CD4-positive, CD25-positive, alpha-beta regulatory T cell (primary cell): ENCODE results near the gene NXN. TPM values are rescaled to one million over a fixed set of nuclear protein-coding genes. Genes with fewer than 3 reads are reported as not detected.
"Not testable (repeated sequence)": the region's sequence is repeated elsewhere in the genome, so short reads cannot be mapped to it uniquely, and the experiment has no call there.

Experiments used
- ATAC-seq, 2 donors: fragments of 150-1000 bp; cut with Tn5 transposase; one replicate each; pipeline ENCODE4 v1.10.0; 2021; ENCODE audit warnings: low read depth in 2 of 2, moderate number of reproducible peaks in 2 of 2, moderate library complexity in 1 of 2
- DNase-seq, 3 donors: peaks; one replicate each; pipeline versions ENCODE4 v3.0.0 to v3.0.0-alpha.2; 2012 to 2022; ENCODE audit warnings: mixed read lengths in 1 of 3
- H3K27ac ChIP-seq: one replicate; pipeline ENCODE4 v1.7.0; 2013; ENCODE audit warnings: mild to moderate bottlenecking, low read length; ENCODE audit not compliant: insufficient read depth, poor library complexity, severe bottlenecking
- H3K27me3 ChIP-seq: one replicate; pipeline ENCODE4 v1.7.0; 2013; ENCODE audit warnings: low read length; ENCODE audit not compliant: control insufficient read depth, insufficient read depth
- H3K36me3 ChIP-seq: one replicate; pipeline ENCODE4 v1.7.0; 2013; ENCODE audit warnings: mild to moderate bottlenecking, low read length, moderate library complexity; ENCODE audit not compliant: control insufficient read depth, insufficient read depth
- H3K4me1 ChIP-seq: 2 replicates; pipeline ENCODE4 v1.7.0; 2013; ENCODE audit warnings: mild to moderate bottlenecking, low read length; ENCODE audit not compliant: insufficient read depth, control insufficient read depth, poor library complexity, severe bottlenecking
- H3K4me3 ChIP-seq: one replicate; pipeline ENCODE4 v1.7.0; 2013; ENCODE audit warnings: low read depth, mild to moderate bottlenecking, low read length, moderate library complexity
- H3K9me3 ChIP-seq, 2 experiments: 1 replicate in 1 of 2; 2 replicates in 1 of 2; pipeline ENCODE4 v1.7.0; 2013; ENCODE audit warnings: low read length in 2 of 2, mild to moderate bottlenecking in 1 of 2, moderate library complexity in 1 of 2; ENCODE audit not compliant: control insufficient read depth in 2 of 2
- H3K27ac Mint-ChIP-seq, 3 donors: one replicate each; pipeline ENCODE4 v1.8.0; 2020 to 2022; ENCODE audit warnings: mild to moderate bottlenecking in 3 of 3, mixed read lengths in 3 of 3, moderate library complexity in 2 of 3
- H3K27me3 Mint-ChIP-seq: one replicate; pipeline ENCODE4 v1.8.0; 2022; ENCODE audit warnings: mild to moderate bottlenecking, mixed read lengths
- H3K36me3 Mint-ChIP-seq: one replicate; pipeline ENCODE4 v1.8.0; 2020; ENCODE audit warnings: mixed read lengths
- H3K4me1 Mint-ChIP-seq, 4 donors: one replicate each; pipeline ENCODE4 v1.8.0; 2020 to 2022; ENCODE audit warnings: mixed read lengths in 4 of 4, mild to moderate bottlenecking in 1 of 4
- H3K4me3 Mint-ChIP-seq, 4 donors: one replicate each; pipeline ENCODE4 v1.8.0; 2020 to 2022; ENCODE audit warnings: mild to moderate bottlenecking in 4 of 4, mixed read lengths in 4 of 4, moderate library complexity in 3 of 4
- H3K9me3 Mint-ChIP-seq, 7 donors: one replicate each; pipeline ENCODE4 v1.8.0; 2020 to 2022; ENCODE audit warnings: mixed read lengths in 7 of 7, mild to moderate bottlenecking in 3 of 7, moderate library complexity in 2 of 7
- polyA plus RNA-seq, 4 donors: library from polyadenylated mRNA; unstranded; fragments of 300-500 nt; fragmentation: Illumina TruSeq; gene quantifications; one replicate each; pipeline ENCODE4 v1.2.3, GENCODE V29; 2021
- total RNA-seq: library from RNA; stranded (reverse); gene quantifications from one replicate; pipeline ENCODE4 v1.2.3, GENCODE V29; 2022

The NXN gene
- total and polyA plus RNA-seq, 5 donors from 2014 or later: 0.44 to 0.89 (median 0.65) TPM

DNA sequence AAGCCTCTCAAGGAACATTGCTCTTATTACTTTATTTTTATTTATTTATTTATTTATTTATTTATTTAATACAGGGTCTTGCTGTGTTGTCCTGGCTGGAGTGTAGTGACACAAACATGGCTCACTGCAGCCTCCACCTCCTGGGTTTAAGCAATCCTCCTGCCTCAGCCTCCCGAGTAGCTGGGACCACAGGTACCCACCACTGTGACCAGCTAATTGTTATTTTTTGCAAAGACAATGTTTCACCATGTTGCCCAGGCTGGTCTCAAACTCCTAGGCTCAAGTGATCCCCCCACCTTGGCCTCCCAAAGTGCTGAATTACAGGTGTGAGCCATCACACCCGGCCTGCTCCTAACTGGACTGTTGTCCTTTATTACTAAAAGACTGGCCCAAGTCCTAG is 4.8 kb downstream of the NXN start:
- H3K27me3 Mint-ChIP-seq: peaks cover 50% of the 10 kb centered on the region
- peaks cover 27% of the 10 kb centered on the region for H3K27me3 ChIP-seq
- H3K9me3 ChIP-seq, H3K4me1 ChIP-seq, DNase-seq, H3K4me3 Mint-ChIP-seq, H3K4me1 Mint-ChIP-seq, H3K9me3 Mint-ChIP-seq, H3K36me3 ChIP-seq, H3K36me3 Mint-ChIP-seq, H3K27ac ChIP-seq, H3K27ac Mint-ChIP-seq, ATAC-seq, H3K4me3 ChIP-seq: not testable (repeated sequence)

GRCh38 chr17:973053-973452 is 6.5 kb downstream of the NXN start:
- H3K9me3 ChIP-seq: no peaks in the 10 kb centered on the region
- no peak overlapping the region for H3K27ac ChIP-seq
- no peaks in the 10 kb centered on the region for H3K36me3 Mint-ChIP-seq
- DNase-seq (no peak), ATAC-seq (no peak)
- no peak overlapping the region for H3K27ac Mint-ChIP-seq
- H3K27me3 ChIP-seq: peaks cover 29% of the 10 kb centered on the region
- H3K27me3 Mint-ChIP-seq: peaks cover 58% of the 10 kb centered on the region
- no peaks in the 10 kb centered on the region for H3K36me3 ChIP-seq
- H3K4me3 ChIP-seq: no peak overlapping the region
- H3K4me3 Mint-ChIP-seq: no peak overlapping the region
- peaks cover 1% of the 10 kb centered on the region for H3K4me1 ChIP-seq
- no peaks in the 10 kb centered on the region for H3K9me3 Mint-ChIP-seq
- peaks cover 0 to 7% (median 4%) of the 10 kb centered on the region in 4 donors for H3K4me1 Mint-ChIP-seq

- H3K4me3 ChIP-seq, DNase-seq, H3K27ac Mint-ChIP-seq, H3K4me1 Mint-ChIP-seq, H3K9me3 Mint-ChIP-seq, H3K36me3 ChIP-seq, H3K4me3 Mint-ChIP-seq, H3K4me1 ChIP-seq, H3K27ac ChIP-seq, H3K9me3 ChIP-seq, H3K36me3 Mint-ChIP-seq, ATAC-seq: not testable (repeated sequence)
- H3K27me3 ChIP-seq: peaks cover 19% of the 10 kb centered on the region
- peaks cover 47% of the 10 kb centered on the region for H3K27me3 Mint-ChIP-seq
These were observed 7.7 kb downstream of the NXN start for GRCh38 chr17:971861-972260.

DNA sequence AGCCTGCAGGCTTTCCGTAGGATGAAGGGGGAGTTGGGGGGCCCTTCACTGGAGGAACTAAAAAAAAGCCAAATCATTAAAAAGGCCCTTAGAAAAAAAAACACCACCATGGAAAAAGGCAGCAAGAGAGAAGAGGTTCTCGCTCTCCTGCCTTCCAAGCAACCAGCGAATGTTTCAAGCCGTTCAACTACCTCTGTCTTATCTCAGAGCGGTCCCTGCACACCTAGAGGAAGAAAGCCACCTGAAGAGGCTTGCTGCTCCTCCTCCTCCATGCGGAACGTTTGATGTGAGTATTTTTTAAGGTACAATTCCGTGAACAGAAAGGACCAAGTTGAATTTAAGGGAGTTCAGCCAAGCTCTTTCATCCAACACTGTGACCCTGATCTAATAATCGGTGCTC is 9.2 kb downstream of the NXN start:
- ATAC-seq: no peak
- peaks cover 36% of the 10 kb centered on the region for H3K27me3 Mint-ChIP-seq
- Histone ChIP-seq H3K36me3 (no peaks in the 10 kb centered on the region), H3K4me3 (no peak overlapping the region), H3K27ac (no peak overlapping the region), H3K9me3 (no peaks in the 10 kb centered on the region), H3K4me1 (no peaks in the 10 kb centered on the region), H3K27me3 (peaks cover 15% of the 10 kb centered on the region)
- H3K4me3 Mint-ChIP-seq: no peak overlapping the region
- no peak for DNase-seq
- no peaks in the 10 kb centered on the region for H3K36me3 Mint-ChIP-seq
- H3K9me3 Mint-ChIP-seq: peaks cover 0 to 2% (median 0%) of the 10 kb centered on the region in 7 donors
- H3K27ac Mint-ChIP-seq: no peak overlapping the region
- H3K4me1 Mint-ChIP-seq: peaks cover 0 to 6% (median 0%) of the 10 kb centered on the region in 4 donors

DNA sequence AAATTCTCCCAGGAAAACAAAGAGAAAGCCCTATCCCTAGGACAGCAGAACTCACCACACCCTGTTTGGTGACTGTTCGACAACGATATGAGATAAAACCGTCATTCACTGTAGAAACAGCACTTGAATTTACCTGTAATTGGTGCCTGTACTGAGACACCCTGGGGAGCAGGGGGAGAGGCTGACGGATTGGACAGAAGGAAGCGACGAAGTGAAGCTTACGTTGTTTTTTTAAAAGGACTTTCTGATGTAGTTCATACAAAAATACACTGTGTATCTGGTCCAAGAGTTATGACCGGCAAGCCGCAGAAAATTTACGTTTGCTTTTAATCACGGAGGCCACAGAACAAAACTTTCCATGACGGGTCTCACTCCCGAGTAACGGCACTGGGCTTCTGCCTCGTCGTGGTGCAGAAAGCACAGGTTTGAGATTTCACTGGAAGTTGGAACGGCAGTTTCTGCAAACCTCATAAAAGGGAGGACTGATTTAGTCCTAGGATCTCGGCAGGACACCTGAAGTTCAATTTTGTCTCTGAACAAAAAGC is 9.7 kb downstream of the NXN start:
- no peak overlapping the region for H3K27ac Mint-ChIP-seq
- no peak overlapping the region for H3K4me3 Mint-ChIP-seq
- H3K36me3 Mint-ChIP-seq: no peaks in the 10 kb centered on the region
- H3K9me3 Mint-ChIP-seq: peaks cover 0 to 2% (median 0%) of the 10 kb centered on the region in 7 donors
- ATAC-seq (no peak), DNase-seq (no peak)
- Histone ChIP-seq H3K4me1 (no peaks in the 10 kb centered on the region), H3K27me3 (peaks cover 11% of the 10 kb centered on the region), H3K36me3 (no peaks in the 10 kb centered on the region), H3K9me3 (no peaks in the 10 kb centered on the region), H3K27ac (no peak overlapping the region), H3K4me3 (no peak overlapping the region)
- H3K4me1 Mint-ChIP-seq: peaks cover 0 to 6% (median 0%) of the 10 kb centered on the region in 4 donors
- peaks cover 32% of the 10 kb centered on the region for H3K27me3 Mint-ChIP-seq

DNA sequence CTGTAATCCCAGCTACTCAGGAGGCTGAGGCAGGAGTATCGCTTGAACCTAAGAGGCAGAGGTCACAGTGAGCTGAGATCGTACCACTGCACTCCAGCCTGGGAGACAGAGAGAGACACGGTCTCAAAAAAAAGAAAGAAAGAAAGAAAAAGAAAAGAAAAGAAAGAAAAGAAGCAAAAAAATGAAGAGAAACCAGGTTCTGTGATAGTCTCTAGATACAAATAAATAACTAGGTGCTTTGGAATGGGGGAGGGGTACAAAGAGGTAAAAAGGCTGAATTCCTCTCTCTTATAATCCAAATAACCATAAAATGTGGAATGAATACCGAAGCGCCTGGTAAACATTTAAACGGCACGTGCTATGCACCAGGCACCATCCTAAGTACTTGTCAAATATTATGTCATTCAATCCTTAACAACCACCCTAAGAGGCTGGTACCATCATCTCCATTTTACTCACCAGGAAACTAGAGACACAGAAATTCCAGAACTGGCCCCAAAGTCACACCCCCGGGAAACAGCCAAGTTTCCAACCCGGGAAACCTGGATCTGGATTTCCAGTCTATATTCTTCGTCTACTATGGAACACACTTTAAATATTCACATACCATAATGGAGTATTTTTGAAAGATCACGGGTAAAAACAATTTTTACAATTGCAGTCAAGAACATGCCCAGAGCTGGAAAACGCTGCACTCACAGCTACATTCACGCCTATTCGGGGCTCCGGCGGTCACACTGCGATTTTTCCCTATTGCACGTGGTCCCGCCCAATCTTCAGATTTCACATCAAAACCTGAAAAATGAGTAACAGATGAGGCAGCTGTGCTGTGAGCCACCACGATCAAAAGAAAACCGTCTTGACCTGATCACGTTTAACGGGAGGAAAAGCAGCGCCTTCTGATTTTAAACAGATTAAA is 10.5 kb downstream of the NXN start:
- Mint-ChIP-seq H3K36me3 (no peaks in the 10 kb centered on the region), H3K9me3 (peaks cover 0 to 2% (median 0%) of the 10 kb centered on the region in 7 donors), H3K4me1 (peaks cover 0 to 6% (median 0%) of the 10 kb centered on the region in 4 donors), H3K27me3 (peaks cover 32% of the 10 kb centered on the region), H3K4me3 (no peak overlapping the region), H3K27ac (no peak overlapping the region)
- no peaks in the 10 kb centered on the region for H3K9me3 ChIP-seq
- no peaks in the 10 kb centered on the region for H3K4me1 ChIP-seq
- no peak overlapping the region for H3K27ac ChIP-seq
- H3K4me3 ChIP-seq: no peak overlapping the region
- DNase-seq (no peak), ATAC-seq (no peak)
- no peaks in the 10 kb centered on the region for H3K36me3 ChIP-seq
- H3K27me3 ChIP-seq: peaks cover 9% of the 10 kb centered on the region

DNA sequence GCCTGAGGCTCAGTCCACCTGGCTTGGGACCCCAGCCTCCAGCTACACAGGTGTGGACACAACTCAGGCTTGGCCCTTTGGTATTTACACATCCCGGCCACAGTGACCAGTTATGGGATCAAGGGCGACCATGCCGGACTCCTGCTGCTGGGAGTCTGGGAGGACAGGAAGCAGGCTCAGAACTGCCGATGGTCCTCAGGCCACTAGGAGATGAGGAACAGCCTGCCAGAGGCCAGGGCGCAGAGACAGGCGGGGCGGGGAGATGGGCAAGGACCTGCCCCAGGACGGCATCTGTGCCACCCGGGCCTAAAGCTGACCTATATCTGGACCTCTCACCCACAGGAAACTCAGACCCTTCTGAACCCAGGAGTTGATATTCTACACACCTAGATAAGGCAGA is 12.5 kb downstream of the NXN start:
- H3K27me3 ChIP-seq: peaks cover 9% of the 10 kb centered on the region

More for the DNA sequence above, 12.5 kb downstream of the NXN start:
- H3K4me1 ChIP-seq: no peaks in the 10 kb centered on the region
- Mint-ChIP-seq H3K36me3 (no peaks in the 10 kb centered on the region), H3K4me1 (peaks cover 0 to 6% (median 0%) of the 10 kb centered on the region in 4 donors), H3K4me3 (no peak overlapping the region), H3K9me3 (peaks cover 0 to 2% (median 0%) of the 10 kb centered on the region in 7 donors), H3K27ac (no peak overlapping the region), H3K27me3 (peaks cover 34% of the 10 kb centered on the region)
- H3K36me3 ChIP-seq: no peaks in the 10 kb centered on the region
- H3K9me3 ChIP-seq: no peaks in the 10 kb centered on the region
- no peak overlapping the region for H3K4me3 ChIP-seq
- ATAC-seq (no peak), DNase-seq (no peak)
- no peak overlapping the region for H3K27ac ChIP-seq
